Measurements from ENCODE around the gene GRPEL1.

GRCh38 chr4:7115557-7116340 is 47.9 kb upstream of the GRPEL1 start:
- TF ChIP-seq CTCF (IDR thresholded peaks at IDR 0.05; ENCODE audit: control extremely low read depth in 1 of 3, insufficient read depth in 1 of 3, low read depth in 1 of 3, low read length in 3 of 3), result no peak
- no peak for TF ChIP-seq POLR2AphosphoS5 (IDR thresholded peaks at IDR 0.05; ENCODE audit: low read depth, low read length)
- no peak for TF ChIP-seq TAF1 (IDR thresholded peaks at IDR 0.05; ENCODE audit: low read depth, low read length)
